IgD-negative memory B cell (primary cell): Measurements from ENCODE around the gene MCCC1. TPM values are rescaled to one million over a fixed set of nuclear protein-coding genes. Genes with fewer than 3 reads are reported as not detected.

Experiments used
- H3K27ac Mint-ChIP-seq, 3 donors: one replicate each; pipeline ENCODE4 v1.8.0; 2020 to 2022; ENCODE audit warnings: mild to moderate bottlenecking in 3 of 3, mixed read lengths in 3 of 3, moderate library complexity in 1 of 3
- H3K27me3 Mint-ChIP-seq: one replicate; pipeline ENCODE4 v1.8.0; 2021; ENCODE audit warnings: mixed read lengths
- H3K36me3 Mint-ChIP-seq: one replicate; pipeline ENCODE4 v1.8.0; 2020; ENCODE audit warnings: mild to moderate bottlenecking, mixed read lengths
- H3K4me1 Mint-ChIP-seq, 3 donors: one replicate each; pipeline ENCODE4 v1.8.0; 2020 to 2022; ENCODE audit warnings: mixed read lengths in 3 of 3, mild to moderate bottlenecking in 1 of 3
- H3K4me3 Mint-ChIP-seq, 4 donors: one replicate each; pipeline ENCODE4 v1.8.0; 2020 to 2022; ENCODE audit warnings: mild to moderate bottlenecking in 4 of 4, mixed read lengths in 4 of 4, moderate library complexity in 3 of 4
- H3K9me3 Mint-ChIP-seq, 3 donors: one replicate each; pipeline ENCODE4 v1.8.0; 2020 to 2021; ENCODE audit warnings: mixed read lengths in 3 of 3, mild to moderate bottlenecking in 1 of 3
- polyA plus RNA-seq: library from polyadenylated mRNA; unstranded; fragments of 300-500 nt; fragmentation: Illumina TruSeq; gene quantifications from one replicate; pipeline ENCODE4 v1.2.3, GENCODE V29; 2021

Gene MCCC1
- polyA plus RNA-seq, 1 donor from 2014 or later: 32.4 TPM

- no peak overlapping the region for H3K27ac Mint-ChIP-seq
- peaks cover 19 to 41% (median 33%) of the 10 kb centered on the region in 3 donors for H3K4me1 Mint-ChIP-seq
- peaks cover 3% of the 10 kb centered on the region for H3K36me3 Mint-ChIP-seq
- no peak overlapping the region for H3K4me3 Mint-ChIP-seq
- H3K9me3 Mint-ChIP-seq: no peaks in the 10 kb centered on the region
- no peaks in the 10 kb centered on the region for H3K27me3 Mint-ChIP-seq
Measured at GRCh38 chr3:182971637-182972036, 127.7 kb downstream of the MCCC1 start.

DNA sequence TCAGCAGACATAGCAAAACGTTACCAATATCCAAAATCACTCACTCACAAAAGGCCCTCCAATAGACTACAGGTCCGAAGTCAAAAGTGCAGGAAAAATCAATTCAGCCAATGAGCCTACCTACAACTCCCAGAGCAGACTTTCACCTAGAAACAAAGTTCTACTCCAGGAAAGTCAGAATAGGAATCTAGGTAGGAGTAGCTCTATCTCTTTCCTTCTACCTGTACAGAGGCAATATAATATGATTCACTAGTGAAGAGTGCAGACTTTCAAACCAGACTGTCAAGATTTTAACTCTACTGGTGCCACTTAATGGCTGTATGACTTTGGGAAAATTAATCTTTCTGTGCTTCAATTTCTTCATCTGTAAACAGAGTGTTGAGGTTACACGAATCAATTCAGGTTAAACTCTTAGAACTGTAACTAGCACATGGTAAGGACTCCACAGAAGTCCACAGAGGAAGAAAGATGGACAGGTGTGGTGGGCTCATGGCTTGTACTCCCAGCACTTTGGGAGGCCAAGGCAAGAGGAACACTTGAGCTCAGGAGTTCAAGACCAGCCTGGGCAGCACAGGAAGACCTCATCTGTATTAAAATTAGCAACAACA, 128.4 kb downstream of the MCCC1 start:
- Mint-ChIP-seq H3K4me3 (no peak overlapping the region), H3K4me1 (peaks cover 21 to 42% (median 41%) of the 10 kb centered on the region in 3 donors), H3K27ac (peak overlapping the region in 1 of 3 donors; percentile 17), H3K9me3 (no peaks in the 10 kb centered on the region), H3K27me3 (no peaks in the 10 kb centered on the region), H3K36me3 (peaks cover 6% of the 10 kb centered on the region)

DNA sequence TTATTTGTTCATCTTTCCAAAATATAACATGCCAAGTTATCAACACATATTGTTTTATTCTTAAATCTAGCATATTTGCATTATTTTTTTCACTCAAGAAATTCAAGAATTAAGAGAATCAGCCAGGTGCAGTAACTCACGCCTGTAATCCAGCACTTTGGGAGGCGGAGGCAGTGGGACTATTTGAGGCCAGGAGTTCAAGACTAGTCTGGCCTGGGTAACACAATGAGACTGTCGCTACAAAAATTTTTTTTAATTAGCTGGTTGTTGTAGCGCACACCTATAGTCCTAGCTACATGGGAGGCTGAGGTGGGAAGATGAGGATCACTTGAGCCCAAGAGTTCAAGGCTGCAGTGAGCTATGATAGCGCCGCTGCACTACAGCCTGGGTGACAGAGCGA, 129.4 kb downstream of the MCCC1 start:
- H3K36me3 Mint-ChIP-seq: peaks cover 6% of the 10 kb centered on the region
- H3K27ac Mint-ChIP-seq: peak overlapping the region in 1 of 3 donors; percentile 7
- H3K4me3 Mint-ChIP-seq: peak overlapping the region in 1 of 4 donors; percentile 23
- no peaks in the 10 kb centered on the region for H3K27me3 Mint-ChIP-seq
- H3K9me3 Mint-ChIP-seq: no peaks in the 10 kb centered on the region
- peaks cover 25 to 47% (median 44%) of the 10 kb centered on the region in 3 donors for H3K4me1 Mint-ChIP-seq

- peak overlapping the region in 1 of 3 donors; percentile 43 for H3K27ac Mint-ChIP-seq
- H3K9me3 Mint-ChIP-seq: no peaks in the 10 kb centered on the region
- H3K27me3 Mint-ChIP-seq: no peaks in the 10 kb centered on the region
- H3K4me1 Mint-ChIP-seq: peaks cover 25 to 47% (median 42%) of the 10 kb centered on the region in 3 donors
- H3K4me3 Mint-ChIP-seq: no peak overlapping the region
- peaks cover 6% of the 10 kb centered on the region for H3K36me3 Mint-ChIP-seq
Measured at GRCh38 chr3:182969277-182969676, 130.0 kb downstream of the MCCC1 start.

DNA sequence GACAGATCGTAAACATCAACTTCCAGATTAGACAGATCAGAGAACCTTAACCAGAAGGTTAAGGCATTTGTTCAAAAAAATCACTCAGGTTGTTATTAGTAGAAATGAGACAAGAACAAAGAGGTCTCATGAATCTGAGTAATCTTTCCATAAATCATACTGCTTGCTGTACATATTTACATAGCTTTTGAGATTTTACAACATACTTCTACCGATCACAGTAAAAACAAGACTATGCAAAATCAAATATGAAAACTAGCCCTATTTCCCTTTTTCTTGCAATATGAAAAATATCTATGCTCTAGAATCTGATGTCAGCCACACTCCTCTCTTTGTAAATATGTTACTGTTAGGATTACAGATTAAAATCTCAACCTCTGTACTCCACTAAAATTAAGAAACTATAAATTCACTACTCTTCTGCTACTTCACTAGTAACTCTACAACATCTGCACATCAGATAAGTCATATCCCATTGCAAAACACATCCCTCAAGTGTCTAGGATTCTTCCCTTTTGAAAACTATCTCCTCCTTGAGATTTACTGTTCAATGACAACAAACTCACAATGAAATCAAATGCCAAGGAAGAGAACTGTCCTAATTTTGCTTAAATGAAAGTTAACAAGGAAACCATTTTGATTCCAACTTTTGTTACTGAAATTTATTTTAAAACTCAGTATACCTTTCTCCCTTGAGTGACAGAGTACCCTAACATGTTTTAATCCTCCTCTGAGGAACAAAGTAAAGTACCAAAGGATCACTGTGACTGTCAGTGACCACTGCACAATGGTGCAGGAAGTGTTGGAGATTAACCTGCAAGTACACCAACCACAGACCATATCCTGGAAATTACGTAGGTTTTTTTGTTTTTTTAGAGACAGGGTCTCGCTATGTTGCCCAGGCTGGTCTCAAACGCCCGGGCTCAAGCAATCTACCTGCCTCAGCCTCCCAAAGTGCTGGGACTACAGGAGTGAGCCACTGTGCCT, 131.8 kb downstream of the MCCC1 start:
- H3K4me3 Mint-ChIP-seq: peak overlapping the region; percentile 5 to 79 (median 32)
- H3K9me3 Mint-ChIP-seq: no peaks in the 10 kb centered on the region
- H3K4me1 Mint-ChIP-seq: peaks cover 25 to 47% (median 42%) of the 10 kb centered on the region in 3 donors
- peak overlapping the region; percentile 17 to 42 (median 21) for H3K27ac Mint-ChIP-seq
- no peaks in the 10 kb centered on the region for H3K27me3 Mint-ChIP-seq
- peaks cover 5% of the 10 kb centered on the region for H3K36me3 Mint-ChIP-seq

- peaks cover 23 to 39% (median 31%) of the 10 kb centered on the region in 3 donors for H3K4me1 Mint-ChIP-seq
- H3K9me3 Mint-ChIP-seq: no peaks in the 10 kb centered on the region
- peak overlapping the region in 1 of 3 donors; percentile 39 for H3K27ac Mint-ChIP-seq
- H3K36me3 Mint-ChIP-seq: peaks cover 3% of the 10 kb centered on the region
- H3K27me3 Mint-ChIP-seq: no peaks in the 10 kb centered on the region
- peak overlapping the region in 1 of 4 donors; percentile 70 for H3K4me3 Mint-ChIP-seq
Measured at GRCh38 chr3:182965861-182966366, 133.4 kb downstream of the MCCC1 start.

Other genes starting within 250 kb of the MCCC1 start
- 20.8 TPM for gene DCUN1D1, start 119.0 kb downstream of the MCCC1 start, polyA plus RNA-seq
- gene LAMP3, start 63.2 kb upstream of the MCCC1 start, polyA plus RNA-seq: 1.1 TPM
- gene B3GNT5, start 153.8 kb upstream of the MCCC1 start, polyA plus RNA-seq: not detected